GM03348 (cell line): ENCODE measurements around the gene GPR161.

Experiments used
- DNase-seq: peaks from one replicate; pipeline ENCODE4 v3.0.0; 2012; ENCODE audit warnings: low spot score

Gene GPR161

DNA sequence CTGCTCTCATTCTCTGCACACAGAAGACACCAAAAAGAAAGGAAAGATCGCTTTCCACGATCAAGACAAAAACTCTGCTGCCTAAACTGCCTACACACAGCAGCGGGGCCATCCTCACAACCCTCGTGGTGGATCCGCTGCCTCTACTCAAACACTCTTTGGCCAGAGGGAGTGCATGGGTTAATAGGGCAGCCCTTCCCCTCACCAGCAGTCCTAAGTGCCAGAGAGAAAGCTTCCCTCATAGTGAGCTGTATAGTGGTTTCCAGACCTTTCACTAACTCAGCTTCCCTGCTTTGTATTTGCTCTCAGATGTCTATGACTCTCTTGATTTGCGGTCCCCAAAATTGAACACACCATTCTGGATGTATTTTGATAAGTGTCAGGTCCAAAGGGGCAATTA, 30.9 kb downstream of the GPR161 start:
- no peak for DNase-seq

DNA sequence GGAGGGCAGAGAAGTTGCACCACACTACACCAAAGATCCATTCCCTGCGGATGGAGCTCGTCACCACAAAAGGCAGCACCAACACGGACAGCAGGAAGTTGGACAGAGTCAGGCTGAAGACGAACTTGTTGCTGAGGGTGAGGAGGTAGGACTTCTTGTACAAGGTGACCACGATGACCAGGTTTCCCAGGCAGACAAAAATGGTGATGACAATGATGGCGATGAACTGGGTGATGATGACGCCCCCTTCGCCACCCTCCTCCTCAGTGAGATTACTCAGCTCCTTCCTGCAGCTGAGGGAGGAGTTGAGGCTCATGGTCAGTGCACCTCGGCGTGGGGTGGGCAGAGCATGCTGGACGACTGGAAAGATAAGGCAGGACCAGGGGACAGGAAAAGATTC, 32.2 kb downstream of the GPR161 start:
- DNase-seq: no peak

DNA sequence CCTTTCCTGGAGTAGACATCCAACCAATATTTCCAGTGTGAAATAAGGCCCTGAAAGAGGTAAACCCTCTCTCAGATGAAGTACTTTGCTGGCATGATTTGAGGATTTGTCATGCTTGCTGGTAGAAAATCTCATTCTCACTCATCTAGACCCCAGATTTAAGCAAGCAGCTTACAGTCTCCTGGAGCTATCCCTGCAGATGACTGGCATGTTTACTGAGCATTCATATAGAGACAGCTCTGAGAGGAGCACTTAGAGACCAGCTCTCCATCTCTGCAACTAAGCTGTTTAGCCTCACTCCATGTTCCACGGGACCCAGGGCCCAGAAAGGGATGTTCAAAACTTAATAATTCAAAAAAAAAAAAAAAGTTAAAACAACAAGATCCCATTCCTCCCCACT, 34.2 kb downstream of the GPR161 start:
- no peak for DNase-seq

DNA sequence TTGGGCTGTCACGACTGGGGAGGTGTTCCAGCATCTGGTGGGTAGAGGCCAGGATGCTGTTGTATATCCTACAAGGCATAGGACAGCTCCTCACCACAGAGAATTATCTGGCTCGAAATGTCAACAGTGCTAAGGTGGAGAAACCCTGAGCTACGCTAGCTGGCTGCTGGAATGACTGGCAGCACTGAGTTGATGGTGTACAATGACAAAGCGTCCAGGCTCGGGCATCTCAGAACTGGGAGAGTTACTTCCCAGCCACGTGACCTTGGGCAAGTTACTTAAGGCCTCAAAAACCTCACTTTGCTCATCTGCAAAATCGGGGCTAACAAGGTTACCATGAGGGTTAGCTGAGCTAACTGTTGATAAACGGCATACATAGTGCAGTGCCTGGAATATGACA, 35.4 kb downstream of the GPR161 start:
- DNase-seq: no peak

DNA sequence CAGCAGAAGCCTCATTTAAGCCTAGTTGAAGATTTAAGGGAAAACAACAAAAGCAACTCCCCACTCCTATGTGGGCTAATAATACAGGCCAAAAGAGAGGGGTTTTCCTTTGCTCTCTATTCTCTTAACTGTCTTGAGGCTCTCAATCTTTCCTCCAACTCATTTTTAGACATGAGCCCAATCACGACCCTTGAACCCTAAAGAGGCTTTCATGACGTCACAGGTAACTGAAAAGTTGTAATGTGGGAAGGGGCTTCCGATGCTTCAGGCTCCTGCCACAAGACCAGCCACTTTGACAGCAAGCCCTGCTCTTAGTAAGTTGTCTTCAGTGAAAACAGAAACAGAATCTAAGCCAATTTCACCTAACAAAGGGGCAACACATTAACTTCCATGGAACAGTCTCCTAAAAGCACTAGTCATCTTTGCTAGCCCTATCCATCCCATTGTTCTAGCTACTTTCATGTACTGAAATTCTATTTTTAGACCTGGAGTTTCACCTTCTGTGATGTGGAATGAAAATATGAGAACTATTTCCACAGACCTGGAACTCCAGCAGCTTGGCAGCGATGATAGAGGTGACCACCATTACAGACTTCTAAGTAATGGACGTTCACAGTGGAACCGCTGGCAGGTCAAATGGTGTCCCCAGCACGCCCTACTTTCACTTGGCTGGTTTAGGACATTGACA, 36.3 kb downstream of the GPR161 start:
- DNase-seq: no peak

DNA sequence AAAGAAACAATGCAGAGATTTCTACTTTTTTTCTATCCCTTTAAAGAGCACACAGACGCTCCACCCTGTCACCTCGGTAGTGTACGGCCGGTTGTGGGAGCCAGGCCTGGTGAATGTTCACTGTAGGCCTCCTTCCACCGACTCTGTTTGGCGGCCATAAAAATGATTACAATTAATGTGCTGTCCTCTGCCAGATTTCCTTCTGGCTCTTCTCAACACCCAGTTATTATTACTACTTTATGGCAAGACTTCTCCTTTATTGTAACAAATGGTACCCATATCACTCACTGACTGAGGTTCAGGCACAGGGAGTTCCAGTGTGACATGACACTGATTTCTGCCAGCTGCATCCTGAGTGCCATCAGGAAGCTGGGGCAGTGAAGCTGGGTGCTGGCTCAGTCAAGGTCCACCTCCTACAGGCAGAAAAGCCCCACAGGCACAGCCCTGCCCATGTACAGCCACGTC, 37.4 kb downstream of the GPR161 start:
- no peak for DNase-seq

DNA sequence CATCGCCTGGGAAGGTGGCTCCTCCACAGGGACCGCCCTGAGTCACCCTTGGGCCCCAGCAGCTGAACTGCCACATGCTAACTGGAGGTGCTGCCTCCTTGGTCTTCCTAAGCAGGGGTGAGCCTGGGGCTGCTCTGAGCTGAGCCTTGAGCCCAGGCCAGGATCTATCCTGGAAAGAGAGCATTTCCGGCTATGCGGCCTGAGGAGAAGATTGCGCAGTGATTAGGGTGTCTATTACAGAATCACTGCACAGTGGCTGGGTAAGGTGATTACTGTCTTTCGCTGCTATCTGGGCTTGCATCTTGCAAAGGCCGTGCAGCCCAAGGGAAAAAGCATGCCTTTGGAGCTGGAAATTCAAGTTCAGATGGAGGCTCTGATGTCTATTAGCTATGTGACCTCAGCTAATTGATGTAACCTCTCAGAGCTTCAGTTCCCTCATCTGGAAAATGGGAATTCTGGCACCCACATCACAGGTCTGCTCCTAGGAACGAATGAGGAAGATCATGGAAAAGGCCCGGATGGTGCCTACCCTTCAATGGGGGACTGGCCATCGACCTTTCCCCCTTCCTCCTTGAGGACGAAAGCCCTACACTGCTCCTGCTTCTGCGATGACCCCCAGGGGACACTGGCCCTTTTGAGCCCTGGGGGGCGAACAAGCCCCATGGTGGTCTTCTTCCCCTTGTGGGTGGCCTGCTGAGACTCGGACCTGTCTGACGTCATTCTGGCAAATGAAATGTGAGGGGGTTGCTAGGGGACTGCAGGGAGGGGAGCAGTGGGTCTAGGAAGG, 38.0 kb downstream of the GPR161 start:
- no peak for DNase-seq

DNA sequence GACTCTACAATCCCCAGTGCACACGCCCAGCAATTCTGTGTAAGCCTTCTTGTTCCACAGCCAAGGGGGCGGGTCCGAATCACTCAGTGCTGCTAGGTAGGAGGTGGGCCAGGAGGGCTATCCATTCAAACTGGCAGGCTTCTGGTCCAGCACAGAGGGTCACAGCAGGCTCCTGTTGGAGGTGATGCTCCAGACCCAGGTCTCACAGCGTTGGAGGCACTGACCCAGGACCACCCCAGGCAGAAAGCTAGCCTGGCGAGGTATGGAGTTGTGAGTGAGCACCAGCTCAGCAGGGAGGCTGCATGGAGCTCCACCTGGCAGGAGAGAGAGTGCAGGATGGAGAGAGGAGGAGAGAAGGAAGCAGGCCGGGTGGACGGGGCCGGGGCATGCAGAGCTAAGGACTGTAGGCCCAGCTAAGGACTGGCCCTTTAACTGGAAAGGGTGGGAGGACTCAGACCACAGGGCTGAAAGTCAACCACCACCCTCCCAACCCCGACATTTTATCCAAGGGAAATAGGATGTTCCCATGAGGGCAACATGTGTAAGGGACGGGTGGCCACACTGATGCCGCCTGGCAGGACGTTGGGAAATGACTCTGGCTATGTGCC, 38.7 kb downstream of the GPR161 start:
- no peak for DNase-seq

DNA sequence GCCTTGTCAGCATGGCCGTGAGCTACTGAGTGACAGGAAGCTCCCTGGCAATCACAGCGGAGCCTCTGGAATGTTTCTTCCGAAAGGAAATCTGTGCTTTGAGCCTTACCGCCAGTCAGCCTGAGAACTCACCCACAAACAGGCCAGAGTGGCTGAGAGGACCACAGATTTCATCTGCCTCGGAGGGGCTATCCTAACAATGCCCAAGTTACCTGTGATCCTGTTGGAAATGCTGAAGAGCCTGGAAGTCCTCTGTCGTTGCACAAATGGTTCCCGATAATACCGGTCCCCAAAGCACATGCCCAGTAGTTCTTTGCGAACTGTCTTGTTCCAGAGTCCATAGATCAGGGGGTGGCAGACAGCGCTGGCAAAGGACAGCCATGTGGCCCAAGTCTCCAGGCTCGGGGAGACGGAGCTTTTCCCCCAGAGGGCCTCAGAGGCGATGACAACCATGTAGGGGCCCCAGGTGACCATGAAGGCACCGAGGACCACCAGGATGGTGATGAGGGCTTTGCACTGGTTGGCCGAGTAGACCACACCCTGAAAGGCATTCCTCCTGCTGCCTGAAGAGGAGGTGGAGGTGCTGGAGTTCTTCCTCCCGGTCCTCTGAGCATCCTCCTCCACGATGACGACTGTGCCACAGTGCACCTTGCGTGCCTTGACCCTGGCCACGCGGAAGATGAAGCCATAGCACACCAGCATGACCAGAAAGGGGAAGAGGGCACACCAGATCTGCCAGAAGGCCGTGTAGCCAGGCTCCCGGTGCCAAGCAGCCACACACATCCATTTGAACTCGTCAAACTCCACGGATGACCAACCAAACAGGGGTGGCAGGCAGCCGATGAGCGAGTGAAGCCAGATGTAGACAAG, 40.2 kb downstream of the GPR161 start:
- no peak for DNase-seq

DNA sequence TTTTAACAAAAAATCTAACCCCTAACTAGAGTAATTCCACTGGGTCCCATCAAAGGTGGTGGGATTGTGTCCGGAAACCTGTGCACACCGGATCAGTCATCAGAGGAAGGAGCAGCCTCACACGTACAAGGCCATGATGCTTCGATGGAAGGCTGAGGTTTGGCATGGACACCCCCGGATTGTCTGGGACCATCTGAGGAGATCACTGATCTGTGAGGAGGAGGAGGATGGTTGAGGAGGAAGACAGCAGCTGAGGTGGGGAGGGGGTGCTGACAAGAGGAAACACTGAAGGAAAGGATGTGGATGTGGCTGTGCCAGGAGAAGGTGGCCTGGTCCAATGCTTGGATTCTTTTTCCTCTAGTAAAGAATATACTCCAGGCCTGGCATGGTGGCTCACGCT, 41.3 kb downstream of the GPR161 start:
- DNase-seq: no peak

DNA sequence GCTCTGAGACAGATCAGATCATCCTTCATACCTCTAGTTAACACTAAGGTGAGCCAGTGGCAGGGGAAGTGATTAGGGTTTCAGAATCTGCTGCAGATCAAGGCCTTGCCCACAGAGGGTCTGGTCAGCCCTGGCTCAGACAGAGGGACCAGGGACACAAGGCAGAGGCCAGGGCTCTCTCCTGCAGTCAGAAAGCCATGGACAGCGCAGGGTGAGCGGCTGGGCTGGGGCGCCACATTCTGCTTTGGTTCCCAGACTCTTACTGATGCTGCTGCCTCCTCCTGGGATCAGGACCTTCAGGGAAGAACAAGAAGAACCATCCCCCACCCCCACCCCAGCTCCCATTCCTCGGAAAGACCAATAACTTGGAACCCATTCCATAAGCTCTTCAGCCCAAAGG, 43.1 kb downstream of the GPR161 start:
- DNase-seq: no peak

DNA sequence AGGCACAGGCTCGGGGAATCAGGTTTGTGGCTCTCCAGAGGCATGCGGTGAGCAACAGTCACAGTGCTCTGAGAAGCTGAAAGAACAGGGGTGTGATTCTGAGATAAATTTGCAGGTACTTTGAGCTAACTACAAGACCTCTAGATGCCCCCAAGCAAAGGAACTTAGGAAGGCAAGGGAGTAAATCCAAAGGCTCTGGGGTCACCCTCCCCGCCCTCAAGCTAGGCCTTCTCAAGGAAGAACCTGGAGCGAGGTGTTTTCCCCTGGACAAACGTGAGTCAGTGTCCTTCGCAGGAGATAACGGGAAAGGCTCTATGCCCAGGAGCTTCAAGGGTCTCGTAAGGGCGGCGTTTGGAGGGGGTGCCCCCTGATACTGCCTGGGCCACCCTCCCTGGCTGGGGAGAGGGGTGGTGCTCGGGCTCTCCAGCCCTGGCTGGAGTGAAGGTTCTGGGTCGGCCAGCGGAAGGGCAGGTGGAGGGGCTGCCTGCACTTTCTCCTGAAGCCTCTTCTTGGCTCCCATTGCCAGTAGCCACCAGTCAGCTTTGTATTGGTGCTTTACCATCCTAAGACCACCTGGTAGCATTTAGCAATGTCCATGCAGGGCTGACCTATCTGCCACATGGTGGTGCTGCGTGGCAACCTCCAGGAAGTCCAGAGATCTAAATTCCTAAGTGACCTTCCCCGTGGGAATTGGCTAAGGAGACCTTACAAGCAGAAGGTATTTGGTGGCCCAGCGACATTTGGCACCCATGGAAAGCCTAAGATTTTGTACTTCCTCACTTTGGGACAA, 44.0 kb downstream of the GPR161 start:
- no peak for DNase-seq

DNA sequence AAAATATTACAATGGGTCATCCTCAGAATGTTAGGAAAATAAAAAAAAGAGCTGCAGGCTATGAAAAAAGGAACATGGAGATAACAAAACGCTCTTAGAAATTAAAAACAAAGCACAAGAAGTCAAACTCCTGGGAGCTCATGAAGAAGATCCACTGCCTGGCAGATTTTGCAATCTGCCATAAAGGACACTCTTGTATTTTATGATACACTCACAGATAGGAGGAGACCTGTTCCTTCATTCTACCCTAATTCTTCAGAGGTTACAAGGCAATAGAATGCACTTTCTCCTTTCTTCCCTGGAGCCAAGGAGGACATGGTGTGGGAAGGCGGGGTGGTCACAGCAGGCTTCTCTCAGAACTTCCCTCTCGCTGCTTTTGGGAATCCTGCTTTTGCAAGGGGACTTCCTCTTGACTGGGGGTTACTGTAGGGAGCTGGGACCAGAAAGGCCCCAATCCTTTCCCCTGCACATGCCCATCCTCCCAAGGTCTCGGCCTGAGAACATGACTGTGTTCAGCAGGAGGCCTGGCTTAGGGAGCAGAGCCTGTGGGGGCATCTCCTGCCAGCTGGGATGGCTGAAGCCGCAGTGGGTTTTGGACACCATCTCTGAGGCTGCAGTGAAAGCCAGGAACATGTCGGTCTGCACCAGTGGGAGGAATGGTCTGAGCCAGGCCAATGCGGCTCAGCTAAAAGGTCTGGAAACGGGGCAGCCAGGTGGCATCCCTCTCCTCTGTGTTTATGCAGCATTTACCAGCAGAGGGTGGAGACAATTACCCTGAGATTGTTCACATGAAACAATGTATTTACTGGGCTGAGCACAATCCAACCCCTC, 44.8 kb downstream of the GPR161 start:
- DNase-seq: no peak

DNA sequence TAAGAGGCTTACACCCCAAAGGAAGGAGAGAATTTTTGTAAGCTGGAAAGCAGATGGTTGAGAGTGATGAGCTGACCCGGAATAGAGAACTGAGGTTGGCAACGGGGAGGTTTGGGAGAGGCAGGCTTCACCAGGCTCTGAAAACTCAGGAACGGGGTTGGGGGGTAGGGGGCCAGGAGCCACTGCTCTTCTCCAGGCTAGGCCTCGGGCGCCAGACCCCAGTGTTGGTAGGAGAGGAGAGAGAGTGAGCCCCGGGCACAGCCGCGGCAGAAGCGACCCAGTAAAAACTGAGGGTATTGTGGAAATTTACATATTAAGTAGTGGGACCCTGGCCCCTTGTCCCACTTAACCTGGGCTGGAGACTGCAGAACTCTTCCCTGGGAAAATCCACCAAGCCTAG, 45.7 kb downstream of the GPR161 start:
- no peak for DNase-seq

DNA sequence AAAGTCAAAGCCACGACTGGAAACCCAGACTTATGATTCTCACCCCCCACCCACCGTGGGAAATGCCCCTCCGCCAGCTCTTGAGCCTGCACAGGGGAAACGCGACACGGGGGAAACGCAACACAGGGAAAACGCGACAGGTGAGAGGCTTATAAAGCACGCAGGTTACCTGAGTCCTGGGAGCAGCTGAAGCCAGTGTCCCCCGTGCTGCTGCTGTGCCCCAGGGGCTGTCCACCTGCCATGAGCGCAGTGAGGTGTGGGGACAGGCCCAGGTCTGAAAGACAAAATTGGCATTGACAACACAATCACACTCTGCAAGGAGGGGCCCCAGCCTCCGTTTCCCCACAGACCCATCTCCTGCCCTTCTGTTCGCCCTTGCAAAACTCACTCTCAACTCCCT, 46.3 kb downstream of the GPR161 start:
- no peak for DNase-seq

DNA sequence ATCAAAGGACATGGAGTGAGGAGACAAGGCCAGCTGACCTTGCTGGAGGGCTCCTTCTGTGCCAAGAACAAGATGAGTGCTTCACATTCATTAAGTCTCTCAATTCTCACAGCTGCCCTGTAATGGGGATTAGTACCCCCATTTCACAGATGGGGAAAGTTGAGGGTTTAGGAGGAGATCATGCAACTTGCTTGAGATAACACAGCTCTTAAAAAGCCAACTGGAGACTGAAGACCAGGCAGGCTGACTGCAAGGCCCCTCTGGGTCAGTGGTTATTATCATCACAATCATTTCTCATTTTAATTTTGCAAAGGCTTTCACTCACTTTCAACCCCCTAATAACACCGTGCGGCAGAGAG, 46.8 kb downstream of the GPR161 start:
- no peak for DNase-seq

DNA sequence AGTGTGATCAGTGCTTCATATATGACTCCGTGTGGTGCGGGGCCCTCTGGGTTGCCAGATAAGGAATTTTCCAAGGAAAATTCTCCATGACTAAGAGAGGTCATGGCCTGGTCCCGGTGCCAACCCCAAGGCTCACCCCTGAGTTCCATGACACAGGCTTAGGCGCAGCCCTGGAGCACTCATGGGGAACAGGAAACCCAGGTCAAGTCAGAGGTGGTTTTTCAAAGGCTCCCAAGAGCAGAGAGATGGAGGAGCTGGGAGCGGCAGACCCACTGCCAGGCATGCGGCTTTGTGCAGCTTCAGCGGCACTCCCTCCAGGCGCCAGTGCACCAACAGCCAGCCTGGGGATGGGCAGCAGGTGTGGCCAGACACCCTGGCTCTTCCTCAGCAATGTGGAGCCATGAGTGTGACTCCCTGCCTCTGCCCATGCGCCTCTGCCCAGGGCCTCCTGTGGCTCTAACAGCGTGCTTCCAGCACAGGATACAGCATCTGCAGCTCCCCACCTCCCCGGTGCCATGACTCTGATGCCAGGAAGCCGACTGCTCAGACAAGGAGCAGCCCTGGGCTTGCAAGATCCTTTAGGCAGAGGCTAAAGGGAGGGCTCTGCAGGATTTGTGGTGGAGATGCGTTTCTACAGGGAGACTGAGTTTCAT, 47.3 kb downstream of the GPR161 start:
- DNase-seq: no peak

DNA sequence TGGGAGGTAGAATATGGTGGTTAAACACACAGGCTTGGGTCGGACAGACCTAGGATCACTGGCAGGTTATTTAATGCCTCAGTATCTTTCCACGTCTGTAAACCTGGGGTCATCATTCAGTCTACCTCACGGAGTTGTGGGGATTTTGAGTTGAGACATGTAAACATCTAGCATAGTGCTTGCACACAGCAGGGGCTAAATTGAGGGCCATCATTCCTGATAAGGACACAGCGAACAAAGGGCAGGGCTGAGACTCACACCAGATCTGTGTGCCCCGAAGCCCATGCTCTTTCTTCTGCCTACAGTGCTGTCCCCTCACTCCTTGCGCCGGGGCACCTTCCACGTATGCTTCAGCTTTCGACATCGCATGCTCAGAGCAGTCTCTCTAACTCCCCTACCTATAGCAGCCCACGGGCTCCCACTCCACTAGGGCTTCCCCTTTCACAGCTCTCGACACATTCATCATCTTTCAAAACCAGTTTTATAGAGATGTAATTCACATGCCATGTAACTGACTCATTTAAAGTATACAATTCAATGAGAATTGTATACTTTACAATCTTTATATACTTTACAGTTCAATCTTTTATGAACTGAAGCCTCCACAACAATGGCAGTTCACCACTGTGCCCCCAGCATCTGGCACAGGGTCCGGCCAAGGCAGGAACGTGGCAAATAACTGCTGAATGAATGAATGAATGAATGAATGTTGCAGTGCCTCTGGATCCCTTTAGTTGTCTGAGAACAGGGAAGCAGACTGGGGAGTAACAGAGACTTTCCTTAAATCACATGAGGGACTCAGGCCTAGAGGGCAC, 48.0 kb downstream of the GPR161 start:
- DNase-seq: no peak

DNA sequence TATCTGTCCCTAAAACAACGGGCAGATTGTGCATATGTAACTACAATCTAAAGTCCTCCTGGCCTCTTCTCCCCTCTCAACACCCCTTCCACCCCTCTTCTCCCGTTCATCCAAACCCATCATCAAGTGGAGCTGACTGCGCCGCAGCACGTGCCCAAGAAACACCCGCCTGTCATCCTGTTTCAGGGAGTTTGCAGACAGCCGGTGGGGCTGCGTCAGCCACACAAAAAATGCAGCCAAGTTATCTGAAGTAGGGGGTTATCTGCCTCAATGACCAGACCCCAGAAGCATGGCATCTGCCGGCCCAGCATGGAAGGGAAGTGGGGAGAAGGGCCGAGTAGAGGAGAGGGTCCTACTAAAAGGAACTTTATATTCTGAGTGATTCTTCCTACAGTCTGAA, 49.0 kb downstream of the GPR161 start:
- no peak for DNase-seq
